VCaP (cell line): ENCODE data around the gene PI16.

ENCODE experiments used
- H3K27ac ChIP-seq: fragments of 450-650 bp; 2 replicates; pipeline ENCODE4 v1.5.1; 2017
- TF ChIP-seq, protein P1 (sequence below): fragments of 450-650 bp; conservative IDR thresholded peaks from 2 replicates; pipeline ENCODE4 v1.5.1; 2017; ENCODE audit warnings: mild to moderate bottlenecking, moderate library complexity

The PI16 gene

DNA sequence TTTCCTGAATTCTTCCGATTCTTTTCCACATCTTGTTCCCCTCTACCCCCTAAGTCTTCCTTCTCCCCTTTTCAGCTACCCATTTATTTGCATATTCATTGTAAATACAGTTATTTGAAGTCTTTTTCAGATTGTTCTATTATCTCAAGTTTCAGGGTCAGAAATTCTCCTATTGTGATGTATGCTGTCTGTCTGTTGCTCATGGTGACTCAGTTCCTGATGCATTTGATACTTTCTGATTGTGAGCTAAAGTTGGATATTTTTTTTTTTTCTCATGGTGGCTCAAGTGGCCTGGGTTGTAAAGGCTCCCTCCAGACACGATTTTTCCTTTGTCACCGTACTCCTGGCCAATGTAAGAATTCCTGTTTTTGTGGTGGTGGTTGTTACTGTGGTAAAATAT is 4.9 kb upstream of the PI16 start:
- no peak overlapping the region for H3K27ac ChIP-seq
- TF ChIP-seq, protein P1, sequence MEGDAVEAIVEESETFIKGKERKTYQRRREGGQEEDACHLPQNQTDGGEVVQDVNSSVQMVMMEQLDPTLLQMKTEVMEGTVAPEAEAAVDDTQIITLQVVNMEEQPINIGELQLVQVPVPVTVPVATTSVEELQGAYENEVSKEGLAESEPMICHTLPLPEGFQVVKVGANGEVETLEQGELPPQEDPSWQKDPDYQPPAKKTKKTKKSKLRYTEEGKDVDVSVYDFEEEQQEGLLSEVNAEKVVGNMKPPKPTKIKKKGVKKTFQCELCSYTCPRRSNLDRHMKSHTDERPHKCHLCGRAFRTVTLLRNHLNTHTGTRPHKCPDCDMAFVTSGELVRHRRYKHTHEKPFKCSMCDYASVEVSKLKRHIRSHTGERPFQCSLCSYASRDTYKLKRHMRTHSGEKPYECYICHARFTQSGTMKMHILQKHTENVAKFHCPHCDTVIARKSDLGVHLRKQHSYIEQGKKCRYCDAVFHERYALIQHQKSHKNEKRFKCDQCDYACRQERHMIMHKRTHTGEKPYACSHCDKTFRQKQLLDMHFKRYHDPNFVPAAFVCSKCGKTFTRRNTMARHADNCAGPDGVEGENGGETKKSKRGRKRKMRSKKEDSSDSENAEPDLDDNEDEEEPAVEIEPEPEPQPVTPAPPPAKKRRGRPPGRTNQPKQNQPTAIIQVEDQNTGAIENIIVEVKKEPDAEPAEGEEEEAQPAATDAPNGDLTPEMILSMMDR = no peak

DNA sequence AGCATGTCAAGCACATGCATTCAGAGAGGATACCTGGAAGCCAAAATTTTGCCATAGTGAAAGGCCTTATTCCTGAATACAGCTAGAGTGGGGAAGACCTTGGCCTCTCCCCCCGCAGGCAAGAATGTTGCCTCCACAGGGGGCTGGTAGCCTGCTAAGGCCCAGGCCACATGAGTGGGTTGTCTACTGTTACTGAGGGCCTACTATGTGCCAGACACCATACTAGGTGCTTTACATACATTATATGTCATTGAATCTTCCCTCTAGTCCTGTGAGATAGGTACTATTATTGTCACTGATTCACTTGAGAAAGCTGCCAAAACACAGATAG is 642 bp upstream of the PI16 start:
- TF ChIP-seq, protein P1 = no peak
- no peak overlapping the region for H3K27ac ChIP-seq

DNA sequence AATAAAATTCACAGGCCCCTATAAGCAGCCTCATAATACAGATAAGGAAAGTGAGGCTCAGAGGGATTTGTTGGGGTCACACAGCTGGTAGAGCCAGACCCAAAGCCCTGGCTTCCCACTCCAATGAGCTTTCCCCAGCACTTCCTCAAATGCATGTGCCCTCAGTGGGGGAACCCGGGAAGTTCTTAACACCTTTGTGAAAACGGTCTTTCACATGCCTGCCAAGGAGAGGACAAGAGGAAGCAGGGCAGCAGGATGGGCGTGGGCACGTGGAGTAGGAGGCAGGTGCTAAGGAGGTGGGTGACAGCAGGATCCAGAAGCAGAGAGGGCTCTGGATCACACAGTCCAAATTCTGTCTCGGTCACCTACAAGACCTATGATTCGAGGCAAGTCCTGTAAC is 598 bp downstream of the PI16 start:
- H3K27ac ChIP-seq = no peak overlapping the region
- TF ChIP-seq, protein P1 = no peak

DNA sequence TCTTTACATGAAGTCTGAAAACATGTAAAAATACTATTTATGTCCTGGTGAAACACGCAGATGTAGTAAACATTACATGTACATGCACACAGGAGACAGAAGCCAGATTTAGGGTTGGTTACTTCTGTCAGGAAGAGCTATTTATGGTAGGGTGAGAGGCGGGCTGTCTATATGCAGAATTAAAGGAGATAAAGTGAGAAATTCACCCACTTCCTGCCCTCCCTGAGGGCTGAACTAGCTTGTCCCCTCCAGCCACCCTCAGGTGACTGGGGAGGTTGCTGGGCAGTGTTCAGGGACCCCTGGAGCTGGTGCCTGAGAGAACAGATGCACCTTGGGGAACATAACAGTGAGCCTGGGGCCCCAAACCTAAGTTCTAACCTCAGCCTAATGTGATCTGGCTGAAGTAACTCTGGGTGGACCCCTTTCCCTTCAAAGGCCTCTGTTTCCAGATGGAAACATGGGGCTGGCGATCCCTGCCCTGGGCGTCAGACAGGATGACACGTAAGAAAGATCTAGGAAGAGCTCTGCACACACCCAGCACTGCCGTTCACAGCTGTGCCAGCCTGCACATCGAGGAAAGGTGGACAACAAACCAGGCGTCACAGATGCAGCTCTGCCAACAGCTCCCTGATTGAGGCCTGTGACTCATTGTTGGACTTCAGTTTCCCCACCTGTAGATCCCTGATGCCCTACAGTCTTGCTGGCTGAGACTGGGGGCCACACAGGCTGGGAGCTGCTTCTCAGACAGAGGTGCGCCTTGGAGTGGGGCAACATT is 1.3 kb downstream of the PI16 start:
- TF ChIP-seq, protein P1 = no peak

DNA sequence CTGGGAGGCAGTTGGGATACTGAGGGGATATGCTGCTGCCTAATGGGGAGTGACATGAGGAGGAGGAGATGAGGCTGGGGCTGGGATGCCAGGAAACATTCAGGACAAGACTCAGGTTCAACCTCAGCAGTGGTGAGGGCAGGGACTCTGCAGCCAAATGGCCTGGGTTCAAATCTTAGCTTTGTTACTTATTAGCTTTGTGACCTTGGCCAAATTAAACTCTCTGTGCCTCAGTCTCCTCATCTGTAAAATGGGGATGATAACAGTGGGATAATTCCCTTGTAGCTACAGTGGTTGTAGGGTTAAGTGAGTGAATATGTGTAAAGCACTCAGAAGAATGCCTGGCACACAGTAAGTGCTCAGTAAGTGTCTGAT is 1.9 kb downstream of the PI16 start:
- no peak overlapping the region for H3K27ac ChIP-seq
- TF ChIP-seq, protein P1 = no peak

More for the DNA sequence above, 1.3 kb downstream of the PI16 start:
- no peak overlapping the region for H3K27ac ChIP-seq

DNA sequence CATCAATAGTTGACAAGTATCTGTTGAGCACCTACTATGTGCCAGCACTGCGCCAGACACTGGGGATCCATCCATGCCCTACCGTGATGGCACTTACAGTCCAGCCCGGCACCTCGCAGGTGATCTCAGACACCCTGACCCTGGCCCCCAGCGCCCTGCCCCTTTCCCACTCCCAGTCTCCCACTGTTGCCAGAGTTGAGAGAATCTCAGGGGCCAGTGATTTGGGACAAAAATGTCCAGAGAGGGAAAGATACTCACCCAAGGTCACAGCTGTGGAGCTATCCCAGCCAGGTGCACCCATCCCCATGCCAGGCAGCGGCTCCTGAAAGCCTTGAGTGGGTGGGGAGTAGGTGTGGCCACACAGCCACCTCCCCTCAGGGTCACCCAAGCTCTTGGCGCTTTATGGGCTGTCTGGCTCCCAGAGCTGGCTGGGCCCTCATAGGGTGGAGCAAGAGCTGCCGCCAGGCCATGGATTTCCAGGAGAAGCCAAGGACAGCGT is 3.3 kb downstream of the PI16 start:
- TF ChIP-seq, protein P1 = no peak
- H3K27ac ChIP-seq = no peak overlapping the region

DNA sequence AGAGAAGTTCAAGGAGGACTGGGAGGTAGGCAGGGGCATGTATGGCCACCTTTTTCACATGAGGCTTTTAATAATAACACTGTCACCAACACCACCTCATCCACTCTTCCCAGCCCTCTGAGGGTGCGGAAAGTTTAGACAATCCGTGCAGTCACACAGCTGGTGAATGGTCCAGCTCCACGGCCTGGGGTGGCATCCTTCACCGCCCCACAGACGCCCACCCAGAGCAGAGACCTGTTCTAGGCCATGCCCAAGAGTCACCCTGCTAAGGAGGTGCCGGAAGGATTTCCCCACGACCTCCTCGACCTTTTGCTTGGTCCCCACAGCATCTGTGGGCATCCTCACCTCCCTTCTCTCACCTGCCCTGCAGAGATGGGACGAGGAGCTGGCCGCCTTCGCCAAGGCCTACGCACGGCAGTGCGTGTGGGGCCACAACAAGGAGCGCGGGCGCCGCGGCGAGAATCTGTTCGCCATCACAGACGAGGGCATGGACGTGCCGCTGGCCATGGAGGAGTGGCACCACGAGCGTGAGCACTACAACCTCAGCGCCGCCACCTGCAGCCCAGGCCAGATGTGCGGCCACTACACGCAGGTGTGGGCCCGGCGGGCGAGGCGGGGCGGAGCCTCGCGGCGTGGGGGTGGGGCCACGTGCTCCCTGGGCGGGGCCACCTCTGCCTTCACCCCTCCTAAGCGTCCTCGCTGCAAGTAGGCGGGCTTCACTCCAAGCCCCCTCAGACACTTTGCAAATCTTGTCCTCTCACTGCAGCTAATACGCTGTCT is 4.4 kb downstream of the PI16 start:
- TF ChIP-seq, protein P1 = no peak
- H3K27ac ChIP-seq = no peak overlapping the region
